ENCODE measurements around the gene NPM1.
"Not testable (repeated sequence)": the region's sequence is repeated elsewhere in the genome, so short reads cannot be mapped to it uniquely, and the experiment has no call there.

NPM1 gene

GRCh38 chr5:171387345-171387969 lies at the start of gene NPM1:
TSS of gene NPM1 (plus strand) at chr5:171387849. CDS start at chr5:171387949, 100 bp downstream.
- peak within 1 kb of the TSS; percentile 99 for H3K27ac Mint-ChIP-seq
- H3K4me1 Mint-ChIP-seq (ENCODE audit: low read depth), result peaks cover 50% of the 10 kb centered on the region
- H3K36me3 Mint-ChIP-seq (ENCODE audit: low read depth), result peaks cover 56% of the 10 kb centered on the region
- no peaks in the 10 kb centered on the region for H3K9me3 Mint-ChIP-seq
- H3K27me3 Mint-ChIP-seq, result no peaks in the 10 kb centered on the region
- H3K4me3 Mint-ChIP-seq, result peak within 1 kb of the TSS; percentile 97
- peak; percentile 97 for DNase-seq

- peaks cover 12% of the 10 kb centered on the region for H3K4me1 Mint-ChIP-seq (ENCODE audit: low read depth)
- no peaks in the 10 kb centered on the region for H3K36me3 Mint-ChIP-seq (ENCODE audit: low read depth)
- no peak for DNase-seq
- peaks cover 44% of the 10 kb centered on the region for H3K27me3 Mint-ChIP-seq
- no peak overlapping the region for H3K27ac Mint-ChIP-seq
- H3K4me3 Mint-ChIP-seq, result no peak overlapping the region
- no peaks in the 10 kb centered on the region for H3K9me3 Mint-ChIP-seq
Observed at GRCh38 chr5:171340042-171340441, 47.6 kb upstream of the NPM1 start.

GRCh38 chr5:171340491-171340890 lies 47.2 kb upstream of the NPM1 start:
- Mint-ChIP-seq H3K36me3 (ENCODE audit: low read depth) (no peaks in the 10 kb centered on the region), H3K4me1 (ENCODE audit: low read depth) (peaks cover 12% of the 10 kb centered on the region), H3K9me3 (no peaks in the 10 kb centered on the region), H3K4me3 (no peak overlapping the region), H3K27ac (no peak overlapping the region), H3K27me3 (peaks cover 40% of the 10 kb centered on the region)
- DNase-seq, result no peak

- H3K4me1 Mint-ChIP-seq (ENCODE audit: low read depth), result no peaks in the 10 kb centered on the region
- H3K36me3 Mint-ChIP-seq (ENCODE audit: low read depth), result no peaks in the 10 kb centered on the region
- DNase-seq, result no peak
- H3K27me3 Mint-ChIP-seq, result peaks cover 21% of the 10 kb centered on the region
- H3K27ac Mint-ChIP-seq, result no peak overlapping the region
- no peak overlapping the region for H3K4me3 Mint-ChIP-seq
- no peaks in the 10 kb centered on the region for H3K9me3 Mint-ChIP-seq
Observed at GRCh38 chr5:171342362-171343111, 45.1 kb upstream of the NPM1 start.

DNA sequence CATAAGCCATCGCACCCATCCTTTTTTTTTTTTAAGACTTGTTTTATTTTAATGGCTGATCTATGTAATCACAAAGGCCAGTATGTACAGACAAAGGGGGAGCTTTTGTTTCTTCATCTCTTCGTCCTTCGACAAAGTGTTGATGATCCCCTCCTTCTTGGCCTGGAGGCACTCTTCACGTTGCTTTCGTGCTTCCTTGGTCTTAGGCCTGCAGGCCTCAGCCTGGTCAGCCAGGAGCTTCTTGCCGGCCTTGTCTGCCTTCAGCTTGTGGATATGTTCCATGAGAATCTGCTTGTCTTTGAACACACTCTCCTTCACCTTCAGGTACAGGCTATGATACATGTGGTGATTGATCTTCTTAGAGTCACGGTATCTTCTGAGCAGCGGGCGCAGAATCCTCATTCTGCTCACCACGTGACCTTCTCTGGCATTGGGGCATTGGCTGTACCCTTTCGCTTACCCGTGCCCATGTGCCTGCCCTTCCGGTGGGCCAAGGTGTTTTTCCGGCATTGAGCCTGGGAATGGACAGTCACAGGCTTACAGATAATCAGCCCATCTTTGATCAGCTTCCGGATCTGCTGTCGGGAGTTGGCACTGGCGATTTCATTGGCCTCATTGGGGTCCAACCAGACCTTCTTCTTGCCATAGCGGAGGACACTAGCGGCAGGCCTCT lies 42.6 kb upstream of the NPM1 start:
- H3K36me3 Mint-ChIP-seq (ENCODE audit: low read depth), result no peaks in the 10 kb centered on the region
- H3K4me1 Mint-ChIP-seq (ENCODE audit: low read depth), result no peaks in the 10 kb centered on the region
- H3K9me3 Mint-ChIP-seq, result no peaks in the 10 kb centered on the region
- H3K4me3 Mint-ChIP-seq, result no peak overlapping the region
- DNase-seq, result no peak
- peaks cover 14% of the 10 kb centered on the region for H3K27me3 Mint-ChIP-seq
- no peak overlapping the region for H3K27ac Mint-ChIP-seq

DNA sequence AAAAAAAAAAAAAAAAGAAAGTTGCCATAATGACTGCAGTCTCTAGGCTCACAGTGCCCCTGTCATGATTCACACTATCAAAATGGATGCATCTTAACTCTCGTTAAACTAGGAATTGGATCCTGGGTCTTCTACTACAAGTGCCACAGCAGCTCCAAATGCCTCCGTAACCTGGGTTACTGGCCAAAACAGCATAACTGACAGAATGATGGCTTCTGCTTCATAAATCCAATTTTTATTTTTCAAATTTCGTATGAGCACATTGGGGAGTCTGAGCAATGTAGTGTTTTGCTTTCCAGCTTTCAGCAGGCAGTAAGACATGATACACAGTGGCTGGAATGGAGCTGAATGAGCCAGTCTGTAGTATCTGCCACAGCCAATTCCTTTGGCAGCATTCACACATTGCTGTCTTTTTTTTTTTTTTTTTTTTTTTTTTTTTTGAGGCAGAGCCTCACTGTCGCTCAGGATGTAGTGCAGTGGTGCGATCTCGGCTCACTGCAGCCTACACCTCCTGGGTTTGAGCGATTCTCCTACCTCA lies 36.0 kb upstream of the NPM1 start:
- no peak for DNase-seq
- no peak overlapping the region for H3K4me3 Mint-ChIP-seq
- peaks cover 9% of the 10 kb centered on the region for H3K4me1 Mint-ChIP-seq (ENCODE audit: low read depth)
- H3K27ac Mint-ChIP-seq, result no peak overlapping the region
- H3K36me3 Mint-ChIP-seq (ENCODE audit: low read depth), result no peaks in the 10 kb centered on the region
- no peaks in the 10 kb centered on the region for H3K9me3 Mint-ChIP-seq
- H3K27me3 Mint-ChIP-seq, result peaks cover 5% of the 10 kb centered on the region

DNA sequence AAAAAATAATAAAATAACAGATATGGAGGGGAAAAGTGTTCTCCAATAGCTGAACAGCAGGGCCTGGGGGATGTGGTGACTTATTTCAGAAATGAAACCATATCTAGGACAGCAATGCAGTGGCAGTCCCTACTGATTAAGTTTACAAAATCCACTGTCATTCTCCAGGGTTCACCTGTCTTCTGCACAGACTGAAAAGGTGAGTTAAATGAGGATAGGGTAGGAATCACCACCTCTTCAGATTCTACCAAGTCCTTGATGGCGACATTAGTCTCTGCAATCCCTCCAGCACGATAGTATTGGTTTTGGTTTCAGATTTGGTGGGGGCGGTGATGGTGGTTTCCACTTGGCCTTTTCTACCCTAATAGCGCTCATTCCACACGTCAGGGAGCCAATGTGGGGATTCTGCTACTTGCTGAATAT lies 32.3 kb upstream of the NPM1 start:
- Mint-ChIP-seq H3K4me3 (peak overlapping the region; percentile 10), H3K36me3 (ENCODE audit: low read depth) (no peaks in the 10 kb centered on the region), H3K9me3 (no peaks in the 10 kb centered on the region), H3K27ac (no peak overlapping the region), H3K27me3 (peaks cover 5% of the 10 kb centered on the region), H3K4me1 (ENCODE audit: low read depth) (peaks cover 9% of the 10 kb centered on the region)
- peak; percentile 45 for DNase-seq

- H3K36me3 Mint-ChIP-seq (ENCODE audit: low read depth), result no peaks in the 10 kb centered on the region
- H3K4me3 Mint-ChIP-seq, result no peak overlapping the region
- no peak overlapping the region for H3K27ac Mint-ChIP-seq
Observed at GRCh38 chr5:171357843-171358242, 29.8 kb upstream of the NPM1 start.

GRCh38 chr5:171361151-171361550 lies 26.5 kb upstream of the NPM1 start:
- not testable (repeated sequence) for H3K27ac Mint-ChIP-seq; H3K4me3 Mint-ChIP-seq; H3K36me3 Mint-ChIP-seq (ENCODE audit: low read depth); DNase-seq; H3K9me3 Mint-ChIP-seq; H3K4me1 Mint-ChIP-seq (ENCODE audit: low read depth)
- H3K27me3 Mint-ChIP-seq, result peaks cover 16% of the 10 kb centered on the region

More at GRCh38 chr5:171357843-171358242, 29.8 kb upstream of the NPM1 start:
- Mint-ChIP-seq H3K9me3 (no peaks in the 10 kb centered on the region), H3K4me1 (ENCODE audit: low read depth) (peaks cover 9% of the 10 kb centered on the region), H3K27me3 (no peaks in the 10 kb centered on the region)
- DNase-seq, result no peak

DNA sequence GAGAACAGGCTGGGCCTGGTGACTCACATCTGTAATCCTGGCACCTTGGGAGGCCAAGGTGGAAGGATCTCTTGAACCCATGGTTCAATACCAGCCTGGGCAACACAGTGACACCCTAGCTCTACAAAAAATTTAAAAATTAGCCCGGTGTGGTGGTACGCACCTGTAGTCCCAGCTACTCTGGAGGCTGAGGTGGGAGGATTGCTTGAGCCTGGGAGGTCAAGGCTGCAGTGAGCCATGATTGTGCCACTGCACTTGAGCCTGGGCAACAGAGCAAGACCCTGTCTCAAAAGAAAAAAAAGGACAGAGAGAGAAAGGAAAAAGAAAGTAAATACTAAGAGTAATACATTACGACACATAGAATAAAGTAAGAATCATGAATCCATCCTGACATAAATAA lies 24.4 kb upstream of the NPM1 start:
- H3K27me3 Mint-ChIP-seq, result peaks cover 21% of the 10 kb centered on the region
- not testable (repeated sequence) for H3K4me1 Mint-ChIP-seq (ENCODE audit: low read depth); H3K27ac Mint-ChIP-seq; H3K9me3 Mint-ChIP-seq; H3K4me3 Mint-ChIP-seq; H3K36me3 Mint-ChIP-seq (ENCODE audit: low read depth); DNase-seq

DNA sequence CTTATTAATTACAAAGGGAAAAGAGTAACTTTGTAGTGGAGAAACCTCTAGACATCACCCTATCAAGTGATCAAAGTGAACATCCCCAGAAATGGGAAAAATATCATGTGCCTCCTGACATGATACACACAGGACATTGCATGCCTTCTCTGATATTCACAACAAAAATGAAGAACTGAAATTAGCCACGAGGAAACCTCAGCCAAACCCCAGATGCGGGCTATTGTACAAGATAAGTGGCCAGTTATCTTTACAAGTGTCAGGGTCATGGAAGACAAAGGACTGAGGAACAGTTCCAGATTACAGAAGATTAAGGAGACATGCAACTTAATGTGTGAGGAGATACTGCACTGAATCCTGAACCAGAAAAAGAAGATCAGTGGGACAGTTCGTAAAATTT lies 23.8 kb upstream of the NPM1 start:
- Mint-ChIP-seq H3K27me3 (peaks cover 21% of the 10 kb centered on the region), H3K36me3 (ENCODE audit: low read depth) (no peaks in the 10 kb centered on the region), H3K27ac (no peak overlapping the region), H3K4me1 (ENCODE audit: low read depth) (peaks cover 3% of the 10 kb centered on the region), H3K4me3 (no peak overlapping the region), H3K9me3 (no peaks in the 10 kb centered on the region)
- no peak for DNase-seq

DNA sequence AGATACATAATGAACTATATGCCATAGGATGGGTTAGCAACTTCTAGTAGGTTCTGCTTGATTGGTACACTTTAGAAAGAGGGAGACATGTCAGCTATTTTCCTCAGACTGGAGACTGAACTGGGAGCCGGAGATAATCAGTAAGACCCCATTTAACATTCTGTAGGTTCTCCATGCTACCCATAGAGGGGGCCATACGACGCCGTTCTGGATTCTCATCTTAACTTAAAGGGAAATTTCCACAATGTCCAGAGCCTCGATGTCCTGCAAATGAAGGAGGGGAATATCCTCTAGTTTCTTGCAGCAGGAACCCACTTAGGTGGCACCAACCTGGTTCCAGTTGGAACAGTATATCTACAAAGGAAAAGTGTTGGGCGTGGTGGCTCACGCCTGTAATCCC lies 22.3 kb upstream of the NPM1 start:
- DNase-seq, result no peak
- Mint-ChIP-seq H3K9me3 (no peaks in the 10 kb centered on the region), H3K4me3 (no peak overlapping the region), H3K4me1 (ENCODE audit: low read depth) (peaks cover 3% of the 10 kb centered on the region), H3K36me3 (ENCODE audit: low read depth) (no peaks in the 10 kb centered on the region), H3K27ac (no peak overlapping the region), H3K27me3 (peaks cover 21% of the 10 kb centered on the region)

GRCh38 chr5:171366645-171367044 lies 21.0 kb upstream of the NPM1 start:
- no peak for DNase-seq
- Mint-ChIP-seq H3K4me3 (no peak overlapping the region), H3K4me1 (ENCODE audit: low read depth) (peaks cover 3% of the 10 kb centered on the region), H3K27me3 (peaks cover 29% of the 10 kb centered on the region), H3K27ac (no peak overlapping the region), H3K36me3 (ENCODE audit: low read depth) (no peaks in the 10 kb centered on the region), H3K9me3 (no peaks in the 10 kb centered on the region)

DNA sequence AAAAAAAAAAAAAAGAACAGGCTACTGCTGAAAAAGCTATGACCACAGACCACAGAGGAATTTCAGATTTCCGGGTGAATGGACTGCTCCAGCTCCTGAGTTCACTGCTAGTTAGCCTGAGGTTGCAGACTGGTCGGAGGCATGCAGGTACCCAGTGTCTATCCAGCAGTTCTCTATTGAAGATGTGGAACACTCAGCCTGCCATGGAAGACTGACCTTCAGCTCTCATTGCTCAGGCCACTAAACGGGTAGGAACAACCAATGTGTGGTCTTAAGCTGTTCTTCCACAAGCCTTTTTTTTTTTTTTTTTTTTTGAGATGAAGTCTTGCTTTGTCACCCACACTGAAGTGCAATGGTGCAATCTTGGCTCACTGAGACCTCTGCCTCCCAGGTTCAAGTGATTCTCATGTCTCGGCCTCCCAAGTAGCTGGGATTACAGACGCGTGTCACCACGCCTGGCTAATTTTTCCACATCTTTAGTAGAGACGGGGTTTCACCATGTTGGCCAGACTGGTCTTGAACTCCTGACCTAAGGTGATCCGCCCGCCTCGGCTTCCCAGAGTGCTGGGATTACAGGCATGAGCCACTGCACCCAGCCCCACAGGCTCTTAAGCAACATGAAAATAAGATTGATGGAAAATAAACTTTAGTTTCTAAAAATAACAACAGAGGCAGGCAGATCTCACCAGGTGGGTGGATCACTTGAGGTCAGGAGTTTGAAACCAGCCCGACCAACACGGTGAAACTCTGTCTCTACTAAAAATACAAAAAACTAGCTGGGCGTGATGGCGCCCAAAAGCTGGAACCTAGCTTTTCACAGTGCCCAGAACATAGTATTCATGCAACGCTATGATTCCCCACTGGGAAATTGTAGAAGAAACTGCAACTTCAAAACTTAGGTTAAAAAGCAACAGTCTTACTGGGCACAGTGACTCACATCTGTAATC lies 20.0 kb upstream of the NPM1 start:
- no peaks in the 10 kb centered on the region for H3K36me3 Mint-ChIP-seq (ENCODE audit: low read depth)
- no peak for DNase-seq
- H3K27ac Mint-ChIP-seq, result no peak overlapping the region

More for the DNA sequence above, 20.0 kb upstream of the NPM1 start:
- H3K9me3 Mint-ChIP-seq, result no peaks in the 10 kb centered on the region
- peaks cover 3% of the 10 kb centered on the region for H3K4me1 Mint-ChIP-seq (ENCODE audit: low read depth)
- no peak overlapping the region for H3K4me3 Mint-ChIP-seq
- peaks cover 29% of the 10 kb centered on the region for H3K27me3 Mint-ChIP-seq

All from activated T-cell treated with anti-CD3 and anti-CD28 coated beads, Interleukin-2, amount 50 U/mL, for 24 hours (primary cell).